Measurements from ENCODE around the gene GNAO1.
"Not testable (repeated sequence)": the region's sequence is repeated elsewhere in the genome, so short reads cannot be mapped to it uniquely, and the experiment has no call there.

GNAO1 gene

GRCh38 chr16:56365552-56365951 lies 174.3 kb downstream of the GNAO1 start:
- DNase-seq (ENCODE audit: low spot score): no peak

DNA sequence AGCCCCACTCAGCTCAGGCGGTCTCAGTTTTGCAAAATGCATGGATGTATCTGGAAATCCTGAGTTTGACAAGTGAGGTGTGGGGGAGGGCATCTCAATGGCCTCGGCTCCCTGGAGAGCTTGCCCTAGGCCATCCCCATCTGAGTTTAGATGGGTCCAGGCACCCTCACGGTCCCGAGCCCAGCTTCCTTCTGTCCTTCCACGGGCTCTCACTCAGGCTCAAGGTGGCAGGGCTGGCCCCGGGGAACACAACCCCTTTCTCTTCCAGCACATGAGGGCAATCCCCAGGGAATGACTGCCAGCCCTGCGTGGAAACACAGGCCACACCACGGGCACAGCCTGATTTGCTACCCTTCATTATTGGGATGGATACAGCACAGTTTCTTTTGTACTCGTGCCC lies 175.7 kb downstream of the GNAO1 start:
- DNase-seq (ENCODE audit: low spot score): no peak

DNA sequence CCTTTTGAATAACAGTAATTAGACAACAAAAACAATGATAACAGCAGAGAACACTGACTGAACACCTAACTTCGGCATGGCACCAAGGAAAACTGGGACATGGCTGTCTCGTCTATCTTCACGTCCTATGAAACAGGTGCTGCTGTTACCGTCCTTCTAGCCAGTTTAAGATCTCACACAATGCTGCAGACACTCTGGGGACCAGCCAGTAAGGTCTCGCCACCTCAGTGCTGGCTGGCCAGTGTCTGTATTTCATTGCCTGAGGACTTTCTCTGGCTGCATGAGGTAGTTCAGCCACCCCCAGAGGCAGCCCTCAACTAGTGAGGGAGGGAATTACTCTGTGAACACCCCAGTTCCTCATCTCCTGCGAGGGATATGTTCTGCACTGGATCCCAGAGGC lies 176.5 kb downstream of the GNAO1 start:
- no peak for DNase-seq (ENCODE audit: low spot score)

GRCh38 chr16:56368545-56368944 lies 177.3 kb downstream of the GNAO1 start:
- DNase-seq (ENCODE audit: low spot score): no peak

DNA sequence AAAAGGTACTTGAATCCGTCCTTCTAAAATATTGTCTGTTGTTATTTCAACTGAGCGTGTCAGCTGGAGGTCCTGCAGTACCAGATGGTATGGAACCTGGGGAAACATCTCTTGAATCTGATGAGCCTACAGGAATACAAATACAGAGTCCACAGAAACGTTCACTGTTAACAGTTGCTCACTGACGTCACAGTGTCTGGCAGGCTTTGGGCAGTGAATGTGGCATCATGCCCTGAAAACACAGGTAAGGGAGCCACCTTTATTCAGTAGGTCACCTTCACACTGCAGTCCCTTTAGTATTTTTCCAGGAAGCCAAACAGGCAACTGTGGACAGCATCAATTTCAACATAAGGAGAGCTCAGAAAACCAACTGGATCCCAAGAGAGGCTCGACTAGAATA lies 177.9 kb downstream of the GNAO1 start:
- no peak for DNase-seq (ENCODE audit: low spot score)

- DNase-seq (ENCODE audit: low spot score): no peak
Measured at GRCh38 chr16:56370185-56370874, 179.0 kb downstream of the GNAO1 start.

DNA sequence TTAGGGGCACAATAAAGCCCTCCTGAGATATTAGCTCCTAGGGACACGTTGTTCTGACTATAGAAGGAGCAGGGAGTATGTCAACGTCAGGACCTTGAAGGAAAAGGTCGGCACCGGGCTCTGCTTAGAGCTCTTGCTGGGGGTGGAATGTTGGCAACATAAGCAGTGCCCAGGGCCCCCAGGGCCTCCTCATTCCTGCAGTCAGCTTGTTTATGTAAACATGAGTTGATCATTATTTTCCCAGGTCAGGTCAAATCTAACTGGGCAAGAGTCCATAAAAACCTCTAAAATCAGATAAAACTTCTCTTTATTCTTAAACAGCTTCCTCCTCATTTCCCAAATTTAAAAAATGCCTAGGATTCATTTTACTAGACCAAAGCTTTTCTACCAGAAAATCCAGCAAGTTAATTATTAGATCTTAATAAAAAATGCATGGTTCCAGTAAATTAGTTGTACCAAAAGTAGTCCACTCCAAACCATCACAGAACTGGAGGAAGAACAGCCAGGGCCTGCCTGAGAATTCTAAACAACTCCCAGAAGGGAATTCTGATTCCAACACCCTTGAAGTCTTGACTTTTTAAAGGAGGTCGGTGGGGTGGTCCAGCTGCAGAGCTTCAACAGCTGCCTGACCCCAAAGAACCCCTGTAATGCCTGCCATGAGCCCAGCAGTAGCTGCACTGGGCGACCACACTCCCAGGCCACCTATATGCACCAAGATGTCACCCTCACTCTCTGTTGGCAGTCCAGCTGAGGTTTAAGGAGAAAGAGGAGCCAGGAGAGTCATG lies 179.8 kb downstream of the GNAO1 start:
- DNase-seq (ENCODE audit: low spot score): no peak

- DNase-seq (ENCODE audit: low spot score): no peak
Measured at GRCh38 chr16:56371660-56371937, 180.3 kb downstream of the GNAO1 start.

- no peak for DNase-seq (ENCODE audit: low spot score)
Measured at GRCh38 chr16:56372013-56372634, 180.8 kb downstream of the GNAO1 start.

DNA sequence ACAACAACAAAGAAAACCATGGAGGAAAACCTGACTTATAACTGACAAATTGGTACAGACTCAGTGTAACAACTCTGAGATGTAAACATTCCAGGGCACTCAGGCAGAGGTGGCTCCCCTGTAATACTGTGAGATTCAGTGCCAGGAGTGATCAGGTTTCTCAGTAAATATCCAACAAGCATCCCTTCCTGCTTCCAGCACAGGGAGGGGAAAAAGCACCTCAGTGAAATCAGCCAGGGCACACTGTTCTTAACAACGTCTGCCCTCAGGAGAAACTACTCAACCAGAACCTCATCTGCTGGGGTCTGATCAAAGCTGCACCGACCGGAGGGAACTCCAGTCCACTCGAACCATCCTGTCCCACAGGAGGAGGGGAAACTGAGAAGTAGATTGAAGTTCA lies 181.7 kb downstream of the GNAO1 start:
- no peak for DNase-seq (ENCODE audit: low spot score)

- not testable (repeated sequence) for DNase-seq (ENCODE audit: low spot score)
Measured at GRCh38 chr16:56375792-56376191, 184.5 kb downstream of the GNAO1 start.

DNA sequence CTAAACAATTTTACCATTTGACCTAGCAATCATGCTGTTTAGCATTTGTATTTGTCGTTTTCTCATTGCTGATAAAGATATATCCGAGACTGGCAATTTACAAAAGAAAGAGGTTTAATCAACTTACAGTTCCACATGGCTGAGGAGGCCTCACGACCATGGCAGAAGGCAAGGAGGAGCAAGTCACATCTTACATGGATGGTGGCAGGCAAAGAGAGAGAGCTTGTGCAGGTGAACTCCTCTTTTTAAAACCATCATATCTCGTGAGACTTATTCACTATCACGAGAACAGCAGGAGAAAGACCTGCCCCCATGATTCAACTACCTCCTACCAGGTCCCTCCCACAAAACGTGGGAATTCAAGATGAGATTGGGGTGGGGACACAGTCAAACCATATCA lies 187.8 kb downstream of the GNAO1 start:
- not testable (repeated sequence) for DNase-seq (ENCODE audit: low spot score)

DNA sequence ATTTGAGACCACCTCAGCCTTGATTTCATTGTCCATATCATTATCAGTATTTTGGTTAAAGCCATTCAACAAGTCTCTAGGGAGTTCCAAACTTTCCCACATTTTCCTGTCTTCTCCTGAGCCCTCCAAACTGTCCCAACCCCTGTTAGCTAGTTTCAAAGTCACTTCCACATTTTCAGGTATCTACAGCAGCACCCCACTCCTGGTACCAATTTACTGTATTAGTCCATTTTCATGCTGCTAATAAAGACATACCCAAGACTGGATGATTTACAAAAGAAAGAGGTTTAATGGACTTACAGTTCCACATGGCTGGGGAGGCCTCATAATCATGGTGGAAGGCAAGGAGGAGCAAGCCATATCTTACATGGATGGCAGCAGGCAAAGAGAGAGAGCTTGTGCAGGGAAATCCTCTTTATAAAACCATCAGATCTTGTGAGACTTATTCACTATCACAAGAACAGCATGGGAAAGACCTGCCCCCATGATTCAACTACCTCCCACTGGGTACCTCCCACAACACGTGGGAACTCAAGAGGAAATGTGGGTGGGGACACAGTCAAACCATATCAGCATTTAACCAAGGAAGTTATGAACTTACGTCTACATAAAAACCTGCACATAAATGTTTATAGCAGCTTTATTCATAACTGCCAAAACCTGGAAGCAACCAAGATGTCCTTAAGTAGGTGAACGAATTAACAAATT lies 189.6 kb downstream of the GNAO1 start:
- not testable (repeated sequence) for DNase-seq (ENCODE audit: low spot score)

DNA sequence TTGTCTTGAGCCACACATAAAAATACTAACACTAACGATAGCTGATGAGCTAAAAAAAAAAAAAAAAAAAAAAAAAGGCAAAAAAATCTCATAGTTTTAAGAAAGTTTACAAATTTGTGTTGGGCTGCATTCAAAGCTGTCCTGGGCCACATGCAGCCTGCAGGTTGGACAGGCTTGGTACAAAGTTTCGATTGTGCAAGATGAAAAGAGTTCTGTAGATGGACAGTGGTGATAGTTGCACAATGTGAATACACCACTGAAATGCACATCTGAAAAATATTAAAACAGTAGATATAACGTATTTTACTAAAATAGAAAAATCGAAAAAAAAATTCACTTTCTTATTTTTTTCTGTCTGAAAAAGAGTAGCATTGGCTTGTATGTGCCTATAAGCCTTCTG lies 191.2 kb downstream of the GNAO1 start:
- no peak for DNase-seq (ENCODE audit: low spot score)

GRCh38 chr16:56382901-56383355 lies 191.6 kb downstream of the GNAO1 start:
- DNase-seq (ENCODE audit: low spot score): no peak

- DNase-seq (ENCODE audit: low spot score): no peak
Measured at GRCh38 chr16:56384074-56384721, 192.9 kb downstream of the GNAO1 start.

DNA sequence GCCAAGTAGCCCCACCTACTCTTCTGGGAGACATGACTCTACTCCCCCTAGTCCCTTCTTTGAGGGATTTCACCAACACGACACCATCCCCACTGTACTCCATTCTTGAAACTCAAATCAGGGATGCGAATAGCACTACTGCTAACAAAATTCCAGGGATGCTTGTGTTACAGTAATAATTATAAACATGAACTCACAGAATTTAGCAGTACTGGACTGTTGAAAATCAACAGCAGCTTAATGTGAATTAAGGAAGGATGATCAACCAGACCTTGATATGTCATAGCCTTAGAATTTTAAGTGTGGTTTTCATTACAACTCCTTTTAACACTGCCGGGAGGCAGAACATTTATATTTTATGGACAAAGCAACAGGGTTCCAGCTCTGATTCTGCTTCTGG lies 196.1 kb downstream of the GNAO1 start:
- DNase-seq (ENCODE audit: low spot score): no peak

- DNase-seq (ENCODE audit: low spot score): no peak
Measured at GRCh38 chr16:56388209-56388608, 196.9 kb downstream of the GNAO1 start.

DNA sequence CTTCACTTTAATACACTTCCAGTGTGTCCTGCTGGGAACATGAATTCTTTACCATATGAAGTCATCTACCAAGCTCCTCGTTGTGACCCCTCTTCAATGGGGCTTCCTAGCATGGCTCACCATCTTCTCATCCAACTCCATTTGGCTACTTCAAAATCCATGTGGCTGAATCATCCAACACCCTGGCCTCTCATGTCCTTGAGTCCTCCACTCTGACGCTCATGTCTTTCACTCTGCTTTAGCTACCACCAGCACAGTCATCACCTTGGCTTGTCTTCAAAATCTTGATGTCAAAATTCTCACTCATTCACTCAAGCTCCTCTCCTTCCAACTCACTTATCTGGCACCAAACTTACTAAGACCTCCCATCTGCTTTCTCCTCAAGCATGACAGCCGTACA lies 198.3 kb downstream of the GNAO1 start:
- no peak for DNase-seq (ENCODE audit: low spot score)

- not testable (repeated sequence) for DNase-seq (ENCODE audit: low spot score)
Measured at GRCh38 chr16:56396724-56397123, 205.4 kb downstream of the GNAO1 start.

GRCh38 chr16:56399047-56399446 lies 207.8 kb downstream of the GNAO1 start:
- DNase-seq (ENCODE audit: low spot score): no peak

DNA sequence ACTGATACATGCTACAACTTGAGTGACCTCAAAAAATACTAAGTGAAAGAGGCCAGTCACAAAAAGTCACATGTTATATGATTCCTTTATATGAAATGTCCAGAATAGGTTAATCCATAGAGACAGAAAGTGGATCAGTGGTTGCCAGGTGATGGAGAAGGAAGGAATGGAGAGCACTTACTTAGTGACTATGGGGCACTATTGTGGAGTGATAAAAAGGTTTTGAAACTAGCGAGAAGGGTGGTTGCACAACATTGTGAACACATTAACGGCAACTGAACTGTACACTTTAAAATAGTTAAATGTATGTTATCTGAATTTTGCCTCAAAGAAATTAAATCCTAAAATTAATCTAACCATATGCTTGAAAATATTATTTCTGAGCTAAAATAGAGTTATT lies 208.2 kb downstream of the GNAO1 start:
- DNase-seq (ENCODE audit: low spot score): no peak
